Pulmonary artery endothelial cell (primary cell): ENCODE measurements around the gene HMGN4. TPM values are rescaled to one million over a fixed set of nuclear protein-coding genes. Genes with fewer than 3 reads are reported as not detected.
"Not testable (repeated sequence)": the region's sequence is repeated elsewhere in the genome, so short reads cannot be mapped to it uniquely, and the experiment has no call there.

Experiments
- DNase-seq: peaks from one replicate; pipeline ENCODE4 v3.0.0-alpha.2; 2011; ENCODE audit warnings: low read depth, low spot score
- total RNA-seq: library from RNA; depleted of rRNA; stranded (reverse); fragments of >200 nt; gene quantifications from 2 replicates; pipeline ENCODE4 v1.2.3, GENCODE V29; 2014

Gene HMGN4
- 53.0 and 75.1 TPM in 2 replicates for total RNA-seq

DNA sequence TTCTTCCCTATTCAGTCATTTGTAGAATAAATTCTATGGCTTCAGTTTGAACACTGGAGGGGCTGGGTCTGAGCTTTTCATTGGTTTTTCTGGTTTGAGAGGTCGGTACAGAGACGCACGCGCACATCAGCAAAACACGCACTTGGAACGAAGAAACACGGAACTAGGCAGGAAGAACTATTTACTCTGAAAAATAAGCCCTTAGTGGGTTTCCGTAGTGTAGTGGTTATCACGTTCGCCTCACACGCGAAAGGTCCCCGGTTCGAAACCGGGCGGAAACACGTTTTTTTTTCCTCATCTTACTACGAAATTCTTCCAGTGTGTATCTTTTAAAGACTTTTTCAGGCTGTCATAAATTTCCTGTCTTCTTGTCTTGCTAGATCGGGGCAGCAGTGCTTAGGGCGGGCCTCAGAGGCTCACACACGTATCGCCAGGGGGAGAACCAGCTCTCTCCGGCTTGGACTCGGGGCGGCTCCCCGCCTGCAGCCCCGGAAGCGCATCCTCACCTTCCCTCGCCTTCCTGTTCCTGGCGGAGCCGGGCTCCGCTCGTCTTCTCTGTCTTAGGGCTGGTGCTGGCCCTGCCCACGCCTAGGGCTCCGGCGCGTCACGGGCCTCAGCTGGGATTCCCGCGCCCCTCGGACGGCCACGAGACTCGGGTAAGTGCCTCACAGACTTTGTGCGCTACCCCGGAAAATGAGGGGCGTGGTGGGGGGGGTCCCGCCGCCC is at the start of gene HMGN4:
TSS of gene HMGN4 (plus strand) at position 521 of the 726 bp plus-strand sequence. CDS start 6,841 bp downstream, outside the sequence.
- DNase-seq: peak; percentile 69

DNA sequence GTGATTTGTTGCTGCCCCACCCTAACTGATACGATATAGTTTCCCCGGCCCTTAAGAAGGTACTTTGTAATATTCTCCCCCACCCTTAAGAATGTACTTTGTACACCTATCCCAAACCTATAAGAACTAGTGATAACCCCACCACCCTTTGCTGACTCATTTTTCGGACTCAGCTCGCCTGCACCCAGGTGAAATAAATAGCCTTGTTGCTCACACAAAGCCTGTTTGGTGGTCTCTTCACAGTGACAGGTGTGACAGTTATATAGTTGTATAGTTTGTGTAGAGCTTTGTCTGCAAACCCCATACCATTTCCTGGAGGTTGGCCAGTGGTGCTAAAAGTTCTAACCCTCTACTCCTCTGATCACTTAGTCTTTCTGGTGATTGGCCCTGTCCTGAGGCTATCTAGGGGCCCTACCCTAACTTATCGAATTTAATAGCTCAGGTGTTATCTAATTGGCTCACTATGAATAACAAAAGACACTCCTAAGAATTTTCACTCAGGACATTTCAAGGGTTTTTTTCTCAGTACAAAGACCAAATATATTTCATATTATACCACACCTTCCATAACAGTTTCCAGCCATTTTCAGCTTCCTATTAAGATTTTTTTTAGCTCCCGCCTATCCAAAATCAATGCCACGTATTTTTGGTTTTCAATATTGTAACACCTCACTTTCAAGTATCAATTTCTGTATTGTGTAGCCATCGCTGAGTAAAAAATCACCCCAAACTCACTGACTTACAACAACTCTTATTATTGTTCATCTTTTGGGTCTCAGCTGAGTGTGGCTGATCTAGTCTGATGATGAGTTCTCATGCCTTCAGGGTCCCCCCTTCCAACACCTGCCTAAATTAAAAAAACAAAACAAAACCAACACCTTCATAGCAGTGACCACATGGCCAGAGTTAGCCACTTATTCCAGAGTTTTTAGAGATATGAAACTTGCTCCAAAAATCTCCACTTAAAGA is 47.9 kb upstream of the HMGN4 start:
- DNase-seq: no peak

DNA sequence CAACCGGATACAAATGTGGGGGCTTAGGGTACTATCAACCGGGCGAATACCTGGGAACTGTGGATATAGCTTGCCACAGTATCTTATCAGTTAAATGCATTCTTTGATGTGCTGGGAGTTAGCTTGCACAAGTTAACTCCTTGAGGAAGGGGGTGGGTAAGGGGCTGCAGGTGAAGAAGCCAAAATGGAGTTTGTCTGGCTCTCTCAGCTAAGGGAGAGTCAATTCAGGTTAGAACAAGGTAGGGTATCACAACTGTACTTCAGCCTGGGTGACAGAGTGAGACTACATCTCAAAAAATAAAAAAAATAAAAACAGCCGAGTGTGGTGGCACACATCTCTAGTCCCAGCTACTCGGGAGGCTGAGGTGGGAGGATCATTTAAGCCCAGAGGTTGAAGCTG is 46.6 kb upstream of the HMGN4 start:
- no peak for DNase-seq

GRCh38 chr6:26493258-26493657 is 44.9 kb upstream of the HMGN4 start:
- no peak for DNase-seq

GRCh38 chr6:26494117-26494516 is 44.0 kb upstream of the HMGN4 start:
- DNase-seq: no peak

GRCh38 chr6:26495281-26495680 is 42.9 kb upstream of the HMGN4 start:
- no peak for DNase-seq

DNA sequence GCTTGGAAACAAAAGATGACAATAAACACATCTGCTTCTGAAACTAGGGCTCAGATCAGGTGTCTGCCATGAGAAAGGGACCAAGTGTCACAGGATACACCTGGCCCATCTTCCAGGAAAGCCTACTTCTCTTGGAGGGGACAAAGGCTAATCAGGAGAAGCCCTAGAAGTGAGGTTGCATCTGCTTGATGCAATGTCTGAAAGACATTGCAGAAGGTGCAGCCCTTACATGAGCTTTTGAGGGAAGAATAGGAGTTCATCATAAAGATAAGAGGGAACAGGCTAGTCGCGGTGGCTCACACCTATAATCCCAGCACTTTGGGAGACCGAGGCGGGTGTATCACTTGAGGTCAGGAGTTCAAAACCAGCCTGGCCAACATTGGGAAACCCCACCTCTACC is 40.6 kb upstream of the HMGN4 start:
- DNase-seq: no peak

DNA sequence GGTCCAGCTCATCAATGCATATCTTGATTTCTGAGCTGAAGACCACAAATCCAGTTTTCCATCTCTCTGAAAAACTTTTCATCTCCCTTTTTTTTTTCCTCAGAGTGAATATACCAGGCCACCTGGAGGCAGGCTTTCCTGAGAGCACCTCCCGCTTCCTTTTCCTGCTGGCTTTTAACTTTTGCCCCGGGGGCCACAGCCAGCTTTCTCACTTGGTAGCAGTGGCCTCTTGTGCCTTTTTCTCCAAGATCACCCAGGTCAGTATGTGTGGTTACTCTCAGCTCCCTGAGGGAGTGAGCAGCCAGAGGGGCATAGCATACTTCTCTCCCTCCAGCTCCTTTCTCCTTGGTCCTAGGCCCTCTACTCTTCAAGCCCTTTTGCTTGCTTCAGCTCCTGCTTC is 38.1 kb upstream of the HMGN4 start, which contains the start of gene BTN1A1:
TSS of gene BTN1A1 (plus strand) at position 202 of the 400 bp plus-strand sequence. CDS start 984 bp downstream, outside the sequence.
- no peak for DNase-seq

- DNase-seq: no peak
Observed at GRCh38 chr6:26501482-26501986, 36.6 kb upstream of the HMGN4 start.

DNA sequence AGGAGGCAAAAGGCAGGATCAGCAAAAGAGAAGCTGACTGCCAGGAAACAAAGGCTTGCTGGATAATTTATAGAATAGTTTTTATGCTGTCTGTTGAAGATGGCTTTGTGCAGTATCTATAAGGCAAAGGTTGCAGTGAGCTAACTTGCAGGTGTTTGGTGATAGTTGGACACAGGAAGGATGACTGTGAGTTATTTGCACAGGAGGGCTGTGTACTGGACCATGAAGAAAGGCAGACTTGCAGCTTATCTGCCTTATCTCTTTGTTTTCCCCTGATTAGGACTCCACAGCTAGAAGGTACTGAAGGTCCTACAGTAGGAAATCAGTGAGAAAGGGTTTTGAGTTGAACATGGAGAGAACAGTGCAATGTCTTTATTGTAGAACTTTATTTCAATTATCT is 36.0 kb upstream of the HMGN4 start:
- DNase-seq: no peak

DNA sequence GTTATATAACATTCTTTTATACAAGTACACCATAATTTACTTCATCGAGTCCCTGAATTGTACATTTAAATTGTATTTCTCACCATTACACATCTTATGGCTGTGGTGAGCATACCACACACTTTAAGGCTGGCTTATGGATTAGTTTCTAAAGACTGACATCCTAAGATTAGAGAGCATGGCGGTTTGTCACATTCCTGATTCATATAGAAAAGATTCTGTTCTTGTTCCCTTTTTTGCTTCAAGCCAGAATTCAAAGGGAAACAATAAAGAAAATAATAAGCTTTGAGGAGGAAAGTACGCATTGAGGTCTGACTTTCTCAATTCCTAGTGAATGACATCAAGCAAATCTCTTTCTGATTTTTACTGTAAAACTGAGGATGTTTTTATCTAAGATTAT is 35.5 kb upstream of the HMGN4 start:
- no peak for DNase-seq

DNA sequence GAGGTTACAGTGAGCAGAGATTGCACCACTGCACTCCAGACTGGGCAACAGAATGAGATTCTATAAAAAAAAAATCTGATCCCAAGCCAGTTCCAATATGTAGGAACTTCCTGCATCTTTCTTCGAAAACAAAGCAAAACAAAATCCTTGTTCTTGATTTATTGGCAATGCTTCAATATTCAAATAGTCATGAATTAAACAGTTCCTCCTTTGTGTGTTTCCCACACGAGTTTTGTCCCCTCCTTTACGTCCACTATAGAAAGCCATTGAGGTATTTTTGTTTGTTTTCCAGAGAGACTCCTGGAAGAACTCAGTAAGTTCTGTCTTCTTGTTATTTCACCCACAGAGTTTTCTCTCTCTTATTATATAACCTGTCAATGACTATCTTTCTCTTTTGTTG is 30.5 kb upstream of the HMGN4 start:
- DNase-seq: no peak

DNA sequence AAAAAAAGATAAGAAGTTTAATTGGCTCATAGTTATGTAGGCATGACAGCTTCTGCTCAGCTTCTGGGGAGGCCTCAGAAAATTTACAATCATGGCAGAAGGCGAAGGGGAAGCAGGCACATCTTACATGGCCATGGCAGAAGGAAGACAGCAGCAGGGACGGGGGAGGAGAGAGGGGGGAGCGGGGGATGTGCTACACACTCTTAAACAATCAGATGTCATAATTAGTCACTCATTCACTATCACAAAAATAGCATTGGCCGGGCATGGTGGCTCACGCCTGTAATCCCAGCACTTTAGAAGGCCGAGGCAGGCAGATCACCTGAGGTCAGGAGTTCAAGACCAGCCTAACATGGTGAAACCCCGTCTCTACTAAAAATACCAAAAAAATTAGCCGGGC is 27.1 kb upstream of the HMGN4 start:
- not testable (repeated sequence) for DNase-seq

GRCh38 chr6:26514984-26515383 is 23.2 kb upstream of the HMGN4 start:
- DNase-seq: no peak

- DNase-seq: no peak
Observed at GRCh38 chr6:26516481-26517427, 21.4 kb upstream of the HMGN4 start.

- no peak for DNase-seq
Observed at GRCh38 chr6:26519359-26519758, 18.8 kb upstream of the HMGN4 start.

DNA sequence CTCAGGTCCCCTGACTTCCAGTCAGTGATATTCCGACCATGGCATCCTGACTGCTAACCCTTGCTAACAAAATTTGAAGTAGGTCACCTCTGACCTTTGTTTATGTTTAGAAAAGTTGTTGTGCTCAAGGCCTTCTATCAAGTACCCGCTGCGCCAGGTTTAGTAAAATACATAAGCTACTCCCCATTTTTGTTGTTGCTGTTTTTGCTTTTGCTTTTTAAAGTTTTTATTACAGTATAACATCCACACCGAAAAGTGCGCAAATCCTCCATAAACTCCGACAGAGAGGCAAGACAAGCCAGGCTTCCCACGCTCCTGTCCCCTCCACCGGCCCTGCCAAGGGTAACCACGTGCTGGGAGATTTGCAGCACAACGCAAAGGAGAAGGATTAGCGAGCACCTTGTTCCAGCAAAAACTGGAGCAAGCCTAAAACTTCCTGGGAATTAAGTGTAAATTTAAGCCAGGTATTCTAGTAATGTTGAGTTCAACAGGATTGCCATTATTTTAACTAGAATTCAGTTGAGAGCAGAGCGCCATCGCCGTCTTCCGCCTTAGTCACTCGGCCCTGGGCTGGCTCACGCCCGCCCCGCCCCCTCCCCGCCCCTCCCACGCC is 17.8 kb upstream of the HMGN4 start:
- DNase-seq: no peak

DNA sequence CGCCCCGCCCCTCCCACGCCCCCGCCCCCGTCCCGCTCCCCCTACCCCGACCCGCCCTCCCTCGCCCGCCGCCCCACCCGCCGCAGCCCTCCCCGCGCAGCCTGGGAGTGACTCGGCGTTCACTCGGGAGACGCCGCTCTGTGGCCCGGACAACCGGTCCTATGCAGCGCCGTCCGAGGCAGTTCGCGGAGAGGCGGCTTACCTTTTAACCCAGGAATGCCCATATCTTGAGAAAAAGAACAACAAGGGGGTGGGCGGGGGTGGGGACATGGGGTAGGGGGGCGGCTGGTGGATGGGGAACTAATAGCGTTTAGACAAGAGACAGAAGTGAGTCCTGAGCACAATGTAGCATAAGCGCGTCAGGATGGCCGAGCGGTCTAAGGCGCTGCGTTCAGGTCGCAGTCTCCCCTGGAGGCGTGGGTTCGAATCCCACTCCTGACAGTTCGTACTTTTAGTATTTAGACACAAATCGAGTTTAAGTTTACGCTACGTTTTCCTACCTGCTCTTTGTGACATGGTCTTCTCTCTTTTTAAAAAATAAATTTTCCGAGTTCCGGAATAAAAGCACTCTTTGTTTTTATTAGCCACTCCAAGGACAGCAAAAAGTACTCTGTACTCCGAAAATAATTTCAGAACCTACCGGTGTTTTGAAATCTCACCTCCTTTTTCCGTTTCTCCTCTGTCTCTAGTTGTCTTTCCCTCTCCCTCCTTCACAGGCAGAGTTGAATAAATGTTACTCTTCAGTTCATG is 17.1 kb upstream of the HMGN4 start:
- peak; percentile 56 for DNase-seq

DNA sequence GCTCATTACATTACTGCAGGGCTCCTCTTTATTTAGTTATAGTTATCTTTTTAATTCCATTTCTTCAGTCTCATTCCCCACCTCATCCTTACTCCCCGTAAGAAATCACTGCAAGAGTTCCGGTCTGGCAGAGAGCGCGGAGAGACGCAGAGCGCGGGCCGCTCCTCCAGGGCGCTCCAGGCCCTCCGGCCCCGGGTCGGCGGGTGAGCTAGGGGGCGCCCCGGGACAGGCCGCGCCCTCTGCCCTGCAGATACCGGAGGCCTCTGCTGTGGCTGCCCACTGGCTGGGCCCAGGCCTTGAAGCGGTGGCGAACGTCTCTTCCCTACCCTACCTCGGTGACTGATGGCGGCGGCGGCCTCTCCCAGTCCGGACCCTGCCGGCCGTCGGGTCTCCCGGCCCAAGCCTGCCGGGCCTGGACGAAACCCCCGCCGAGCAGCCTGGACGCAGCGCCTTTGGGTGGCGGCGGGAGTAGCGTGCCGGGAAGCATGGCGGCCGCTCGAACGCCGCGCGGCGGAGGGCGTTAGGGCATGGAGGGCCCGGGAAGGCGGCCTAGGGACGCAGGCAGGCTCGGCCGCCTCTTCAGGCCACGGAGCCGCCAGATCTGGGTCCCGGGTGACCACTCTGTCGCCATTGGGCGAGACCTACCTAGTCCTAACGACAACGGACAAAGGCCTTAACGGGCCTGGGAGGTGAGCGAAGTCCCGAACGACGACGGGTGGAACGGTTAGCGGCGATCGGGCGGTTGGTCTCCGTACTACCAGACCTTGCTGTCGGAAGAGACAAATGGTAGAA is 16.4 kb upstream of the HMGN4 start:
- no peak for DNase-seq
